Keratinocyte (primary cell): ENCODE results near the gene TLCD3B. TPM values are rescaled to one million over a fixed set of nuclear protein-coding genes. Genes with fewer than 3 reads are reported as not detected.

Source experiments
- DNase-seq: peaks from one replicate; pipeline ENCODE4 v3.0.0-alpha.2; 2011; ENCODE audit warnings: low read depth, missing footprints, low spot score
- FAIRE-seq: peaks from 2 replicates; lab custom pipeline; 2011; peaks lifted over from hg19 to GRCh38; lab: Jason Lieb, UNC
- H2AFZ ChIP-seq: 2 replicates; pipeline ENCODE4 v1.6.0; 2012; ENCODE audit warnings: low read length, control low read depth, inconsistent platforms; ENCODE audit not compliant: control insufficient read depth
- H3K27ac ChIP-seq: 2 replicates; pipeline ENCODE4 v1.5.1; 2011; ENCODE audit warnings: low read length; ENCODE audit not compliant: control insufficient read depth, insufficient read depth
- H3K27me3 ChIP-seq: 3 replicates; pipeline ENCODE4 v1.6.0; 2011; ENCODE audit warnings: low read length; ENCODE audit not compliant: control insufficient read depth, insufficient read depth; ENCODE audit errors: extremely low read depth
- H3K36me3 ChIP-seq, 2 experiments: 2 replicates in 1 of 2; 3 replicates in 1 of 2; pipeline ENCODE4 v1.5.1; 2011; ENCODE audit warnings: low read length in 2 of 2, mild to moderate bottlenecking in 1 of 2; ENCODE audit not compliant: control insufficient read depth in 2 of 2, insufficient read depth in 2 of 2; ENCODE audit errors: extremely low read depth in 1 of 2
- H3K4me1 ChIP-seq: 3 replicates; pipeline ENCODE4 v1.5.1; 2011; ENCODE audit warnings: low read length; ENCODE audit not compliant: control insufficient read depth, insufficient read depth; ENCODE audit errors: extremely low read depth
- H3K4me2 ChIP-seq: 3 replicates; pipeline ENCODE4 v1.6.0; 2011; ENCODE audit warnings: low read depth, low read length; ENCODE audit not compliant: control insufficient read depth, insufficient read depth; ENCODE audit errors: extremely low read depth
- H3K4me3 ChIP-seq, 3 experiments: fragments of 200-600 bp in 1 of 3; sonication (generic) in 1 of 3; 2 replicates in 2 of 3; 3 replicates in 1 of 3; pipeline ENCODE4 v1.5.1; 2011 to 2016; ENCODE audit warnings: low read length in 3 of 3, mild to moderate bottlenecking in 3 of 3, control low read depth in 2 of 3, inconsistent platforms in 1 of 3, low read depth in 1 of 3, mixed read lengths in 1 of 3, mixed run types in 1 of 3, moderate library complexity in 1 of 3; ENCODE audit not compliant: control insufficient read depth in 2 of 3, insufficient read depth in 2 of 3; ENCODE audit errors: extremely low read depth in 1 of 3
- H3K79me2 ChIP-seq: 2 replicates; pipeline ENCODE4 v1.6.0; 2012; ENCODE audit warnings: low read length; ENCODE audit not compliant: control insufficient read depth, insufficient read depth
- H3K9ac ChIP-seq: 3 replicates; pipeline ENCODE4 v1.6.0; 2011; ENCODE audit warnings: low read length; ENCODE audit not compliant: control insufficient read depth, insufficient read depth; ENCODE audit errors: extremely low read depth
- H3K9me1 ChIP-seq: 3 replicates; pipeline ENCODE4 v1.6.0; 2011; ENCODE audit warnings: low read length; ENCODE audit not compliant: control insufficient read depth, insufficient read depth; ENCODE audit errors: extremely low read depth
- H3K9me3 ChIP-seq: 2 replicates; pipeline ENCODE4 v1.5.1; 2012; ENCODE audit warnings: low read depth, low read length; ENCODE audit not compliant: control insufficient read depth
- H4K20me1 ChIP-seq: 3 replicates; pipeline ENCODE4 v1.6.0; 2011; ENCODE audit warnings: low read length; ENCODE audit not compliant: control insufficient read depth, insufficient read depth; ENCODE audit errors: extremely low read depth
- CTCF ChIP-seq, 3 experiments: IDR thresholded peaks in 1 of 3; conservative IDR thresholded peaks in 1 of 3; optimal IDR thresholded peaks in 1 of 3; 2 replicates in 2 of 3; 3 replicates in 1 of 3; pipeline versions ENCODE3 to v1.5.1; 2011; ENCODE audit warnings: low read length in 3 of 3, mild to moderate bottlenecking in 3 of 3, moderate library complexity in 2 of 3, control low read depth in 1 of 3, inconsistent platforms in 1 of 3; ENCODE audit not compliant: insufficient read depth in 2 of 3; ENCODE audit errors: extremely low read depth in 1 of 3
- EZH2 ChIP-seq: IDR thresholded peaks from one replicate; pipeline ENCODE4 v1.6.1; 2012; ENCODE audit warnings: inconsistent platforms, mild to moderate bottlenecking, low read length, moderate library complexity
- dilution Hi-C: fragments of 300-500 bp; cut with MboI; formaldehyde crosslinking; loops from one replicate; pipeline ENCODE4 v1.7.0; 2020; ENCODE audit warnings: low sequenced_read_pairs; ENCODE audit not compliant: extremely low pct_ligation_motif_present
- polyA plus RNA-seq, 5 experiments: library from polyadenylated mRNA; depleted of rRNA in 3 of 5; stranded (reverse) in 3 of 5; stranded (forward) in 1 of 5; unstranded in 1 of 5; fragments of >200 nt; gene quantifications; 1 replicate in 1 of 5; 2 replicates in 3 of 5; 3 replicates in 1 of 5; pipeline versions ENCODE4 v1.2.1 to v1.2.3, GENCODE V29; 2011 to 2012; ENCODE audit warnings: missing spikeins in 2 of 5, low read depth in 1 of 5, low replicate concordance in 1 of 5

The TLCD3B gene
- polyA plus RNA-seq, 1 donor (not counting 4 experiments of a cell fraction or from before 2014, with no cell fraction given), result not detected

GRCh38 chr16:30024451-30024850 is 6.6 kb downstream of the TLCD3B start:
- no peak overlapping the region for H3K9ac ChIP-seq
- H3K4me1 ChIP-seq, result peaks cover 4% of the 10 kb centered on the region
- H3K4me3 ChIP-seq, result no peak overlapping the region
- H3K36me3 ChIP-seq, result no peaks in the 10 kb centered on the region
- peaks cover 16% of the 10 kb centered on the region for H3K27me3 ChIP-seq
- no peaks in the 10 kb centered on the region for H3K9me3 ChIP-seq
- DNase-seq, result no peak
- no peaks in the 10 kb centered on the region for H3K79me2 ChIP-seq
- H2AFZ ChIP-seq, result no peak overlapping the region
- TF ChIP-seq CTCF (optimal IDR thresholded peaks at IDR 0.05 in 1 of 3, IDR thresholded peaks at IDR 0.05 in 1 of 3, conservative IDR thresholded peaks at IDR 0.05 in 1 of 3; ENCODE audit: extremely low read depth in 1 of 3, insufficient read depth in 2 of 3, low read length in 3 of 3) (no peak), EZH2 (no peak)
- no peak overlapping the region for H3K27ac ChIP-seq
- no peaks in the 10 kb centered on the region for H3K9me1 ChIP-seq
- FAIRE-seq, result no peak
- dilution Hi-C loops, result no loop called here
- no peak overlapping the region for H3K4me2 ChIP-seq
- H4K20me1 ChIP-seq, result no peaks in the 10 kb centered on the region

GRCh38 chr16:30023586-30023985 is 7.5 kb downstream of the TLCD3B start:
- Histone ChIP-seq H3K9ac (no peak overlapping the region), H3K27me3 (peaks cover 8% of the 10 kb centered on the region), H3K4me1 (peaks cover 4% of the 10 kb centered on the region), H4K20me1 (no peaks in the 10 kb centered on the region), H3K79me2 (no peaks in the 10 kb centered on the region), H3K36me3 (no peaks in the 10 kb centered on the region), H3K9me3 (no peaks in the 10 kb centered on the region), H2AFZ (no peak overlapping the region), H3K27ac (no peak overlapping the region), H3K4me3 (no peak overlapping the region), H3K9me1 (no peaks in the 10 kb centered on the region), H3K4me2 (no peak overlapping the region)
- no peak for TF ChIP-seq CTCF (optimal IDR thresholded peaks at IDR 0.05 in 1 of 3, IDR thresholded peaks at IDR 0.05 in 1 of 3, conservative IDR thresholded peaks at IDR 0.05 in 1 of 3; ENCODE audit: extremely low read depth in 1 of 3, insufficient read depth in 2 of 3, low read length in 3 of 3)
- TF ChIP-seq EZH2, result no peak
- dilution Hi-C loops, result no loop called here
- DNase-seq (no peak), FAIRE-seq (no peak)
